ENCODE measurements around the gene STXBP2.

Gene STXBP2

GRCh38 chr19:7614859-7615741 is 21.8 kb upstream of the STXBP2 start:
- no peak for TF ChIP-seq CTCF (conservative IDR thresholded peaks at IDR 0.05; ENCODE audit: low read depth, low read length)
- DNase-seq (ENCODE audit: low read depth): no peak
- H3K4me3 ChIP-seq (ENCODE audit: low read depth, low read length): no peak overlapping the region

- no peak overlapping the region for H3K4me3 ChIP-seq (ENCODE audit: low read depth, low read length)
- no peak for DNase-seq (ENCODE audit: low read depth)
- no peak for TF ChIP-seq CTCF (conservative IDR thresholded peaks at IDR 0.05; ENCODE audit: low read depth, low read length)
Observed at GRCh38 chr19:7617172-7617571, 19.7 kb upstream of the STXBP2 start.

- TF ChIP-seq CTCF (conservative IDR thresholded peaks at IDR 0.05; ENCODE audit: low read depth, low read length): no peak
- H3K4me3 ChIP-seq (ENCODE audit: low read depth, low read length): no peak overlapping the region
- no peak for DNase-seq (ENCODE audit: low read depth)
Observed at GRCh38 chr19:7617735-7618134, 19.2 kb upstream of the STXBP2 start.

GRCh38 chr19:7618348-7618747 is 18.6 kb upstream of the STXBP2 start:
- no peak for DNase-seq (ENCODE audit: low read depth)
- H3K4me3 ChIP-seq (ENCODE audit: low read depth, low read length): no peak overlapping the region
- no peak for TF ChIP-seq CTCF (conservative IDR thresholded peaks at IDR 0.05; ENCODE audit: low read depth, low read length)

- DNase-seq (ENCODE audit: low read depth): no peak
- TF ChIP-seq CTCF (conservative IDR thresholded peaks at IDR 0.05; ENCODE audit: low read depth, low read length): no peak
- H3K4me3 ChIP-seq (ENCODE audit: low read depth, low read length): no peak overlapping the region
Observed at GRCh38 chr19:7618771-7619510, 18.0 kb upstream of the STXBP2 start.

GRCh38 chr19:7619671-7620441 is 17.1 kb upstream of the STXBP2 start:
- no peak overlapping the region for H3K4me3 ChIP-seq (ENCODE audit: low read depth, low read length)
- TF ChIP-seq CTCF (conservative IDR thresholded peaks at IDR 0.05; ENCODE audit: low read depth, low read length): no peak
- DNase-seq (ENCODE audit: low read depth): no peak

Data from choroid plexus epithelial cell (primary cell).